Mucosa of descending colon (tissue), 3 donors: ENCODE measurements around the gene CD300H. TPM values are rescaled to one million over a fixed set of nuclear protein-coding genes. Genes with fewer than 3 reads are reported as not detected.

Experiments used
- ATAC-seq: fragments of 200-7000 bp; cut with Tn5 transposase; one replicate; pipeline ENCODE4 v1.9.1; 2020; ENCODE audit warnings: mild to moderate bottlenecking, moderate library complexity
- DNase-seq, 3 donors: peaks; one replicate each; pipeline ENCODE4 v3.0.0-alpha.2; 2020
- H3K36me3 ChIP-seq: fragments of 200-600 bp; one replicate; pipeline ENCODE4 v1.8.0; 2021; ENCODE audit warnings: low read depth, mild to moderate bottlenecking
- H3K4me1 ChIP-seq: fragments of 200-600 bp; one replicate; pipeline ENCODE4 v1.8.0; 2021; ENCODE audit warnings: low read depth, mild to moderate bottlenecking
- H3K4me3 ChIP-seq: fragments of 200-600 bp; one replicate; pipeline ENCODE4 v1.8.0; 2021; ENCODE audit warnings: mild to moderate bottlenecking
- H3K9me3 ChIP-seq: fragments of 200-600 bp; one replicate; pipeline ENCODE4 v1.8.0; 2021; ENCODE audit warnings: mild to moderate bottlenecking
- CTCF ChIP-seq: fragments of 200-600 bp; IDR thresholded peaks from one replicate; pipeline ENCODE4 v1.8.0; 2022; ENCODE audit warnings: antibody characterized with exemption, mild to moderate bottlenecking
- intact Hi-C, 2 donors: fragments of 100-400 bp; cut with DNase I in 1 of 2; cut with micrococcal nuclease in 1 of 2; formaldehyde crosslinking; loops; one replicate each; pipeline versions ENCODE4 v1.11.0 to v1.11.1; 2022; cut with DNase I, micrococcal nuclease
- total RNA-seq, 3 donors: library from RNA; stranded (reverse); fragmentation: NEBNext Ultra II Directional in 2 of 3; extraction: Animal tissue kit (Norgen Biotek cat#: 25700) in 2 of 3; gene quantifications; one replicate each; pipeline versions ENCODE4 v1.2.1 to v1.2.4, GENCODE V29; 2021 to 2023
- donor health status: DM: no; HTN: no; CAD: no; lungs with moderate emphysema.
- donor health status: DM: no; HTN: no; CAD: no.
- donor health status: DM: no; HTN: yes; CAD: no.

The CD300H gene
- total RNA-seq, 3 donors from 2014 or later, result not detected

- no peak for ATAC-seq
- H3K4me3 ChIP-seq, result no peak overlapping the region
- TF ChIP-seq CTCF, result no peak
- DNase-seq, result no peak
- no peaks in the 10 kb centered on the region for H3K36me3 ChIP-seq
- H3K4me1 ChIP-seq, result no peaks in the 10 kb centered on the region
- H3K9me3 ChIP-seq, result no peaks in the 10 kb centered on the region
- intact Hi-C loops, result no loop called here
Observed at GRCh38 chr17:74516561-74517328, 50.6 kb downstream of the CD300H start.

- no peak for DNase-seq
- intact Hi-C loops, result no loop called here
Observed at GRCh38 chr17:74515941-74516340, 51.4 kb downstream of the CD300H start.

GRCh38 chr17:74514632-74515334, 52.5 kb downstream of the CD300H start:
- TF ChIP-seq CTCF, result no peak
- Histone ChIP-seq H3K9me3 (no peaks in the 10 kb centered on the region), H3K4me3 (no peak overlapping the region), H3K36me3 (no peaks in the 10 kb centered on the region), H3K4me1 (no peaks in the 10 kb centered on the region)
- DNase-seq (no peak), ATAC-seq (no peak)
- intact Hi-C loops, result no loop called here

More at GRCh38 chr17:74515941-74516340, 51.4 kb downstream of the CD300H start:
- Histone ChIP-seq H3K4me3 (no peak overlapping the region), H3K9me3 (no peaks in the 10 kb centered on the region), H3K4me1 (no peaks in the 10 kb centered on the region), H3K36me3 (no peaks in the 10 kb centered on the region)
- no peak for ATAC-seq
- no peak for TF ChIP-seq CTCF

GRCh38 chr17:74513987-74514631, 53.2 kb downstream of the CD300H start:
- intact Hi-C loops, result no loop called here
- H3K9me3 ChIP-seq, result no peaks in the 10 kb centered on the region
- DNase-seq (peak in 1 of 3 donors; percentile 20), ATAC-seq (no peak)
- H3K4me3 ChIP-seq, result no peak overlapping the region
- H3K36me3 ChIP-seq, result no peaks in the 10 kb centered on the region
- H3K4me1 ChIP-seq, result no peaks in the 10 kb centered on the region
- TF ChIP-seq CTCF, result no peak

GRCh38 chr17:74512624-74513091, 54.7 kb downstream of the CD300H start:
- ATAC-seq, result peak; percentile 36

More at GRCh38 chr17:74512624-74513091, 54.7 kb downstream of the CD300H start:
- no peak for TF ChIP-seq CTCF
- Histone ChIP-seq H3K9me3 (no peaks in the 10 kb centered on the region), H3K36me3 (no peaks in the 10 kb centered on the region), H3K4me3 (no peak overlapping the region), H3K4me1 (no peaks in the 10 kb centered on the region)
- no peak for DNase-seq
- intact Hi-C loops, result no loop called here
